GM19023 (cell line): ENCODE data around the gene METTL14.

ENCODE experiments used
- ATAC-seq: cut with Tn5 transposase; IDR thresholded peaks from one replicate; pipeline ENCODE4 v1.9.1; 2021; ENCODE audit warnings: mild to moderate bottlenecking, moderate library complexity; ENCODE audit not compliant: unreplicated experiment

Gene METTL14

GRCh38 chr4:118732591-118733330 lies 47.6 kb downstream of the METTL14 start:
- no peak for ATAC-seq

DNA sequence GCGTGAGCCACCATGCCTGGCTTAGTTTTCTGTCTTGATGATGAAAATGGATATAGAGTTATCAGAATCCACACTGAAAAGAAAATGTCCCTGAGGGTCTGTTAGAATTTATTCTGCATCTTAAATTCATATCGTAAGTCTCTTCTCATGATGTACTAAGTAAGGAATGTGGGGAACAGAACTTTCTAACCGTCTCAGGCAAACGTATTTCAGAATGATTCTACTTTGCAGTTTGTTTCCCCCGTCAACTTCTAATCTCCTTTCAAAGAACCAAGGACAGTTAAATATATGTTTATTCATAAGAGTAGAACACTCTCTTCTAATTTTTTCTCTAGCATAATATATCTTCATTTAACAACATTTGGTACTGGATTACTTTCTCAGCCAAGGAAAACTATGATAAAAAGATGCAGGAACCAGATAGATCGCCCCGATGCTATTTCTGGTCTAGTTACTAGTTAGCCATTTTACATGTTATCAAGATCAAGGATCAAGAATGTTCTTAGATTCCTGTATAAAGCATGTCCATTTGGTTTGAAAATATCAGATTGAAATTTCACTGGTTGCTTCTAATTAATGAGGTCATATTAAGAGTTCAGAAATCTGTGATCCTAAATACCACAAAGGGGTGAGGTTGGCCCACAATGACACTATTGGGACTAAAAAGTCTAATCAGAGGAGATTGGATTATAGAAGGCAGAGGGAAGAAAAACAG lies 49.5 kb downstream of the METTL14 start:
- ATAC-seq: no peak

DNA sequence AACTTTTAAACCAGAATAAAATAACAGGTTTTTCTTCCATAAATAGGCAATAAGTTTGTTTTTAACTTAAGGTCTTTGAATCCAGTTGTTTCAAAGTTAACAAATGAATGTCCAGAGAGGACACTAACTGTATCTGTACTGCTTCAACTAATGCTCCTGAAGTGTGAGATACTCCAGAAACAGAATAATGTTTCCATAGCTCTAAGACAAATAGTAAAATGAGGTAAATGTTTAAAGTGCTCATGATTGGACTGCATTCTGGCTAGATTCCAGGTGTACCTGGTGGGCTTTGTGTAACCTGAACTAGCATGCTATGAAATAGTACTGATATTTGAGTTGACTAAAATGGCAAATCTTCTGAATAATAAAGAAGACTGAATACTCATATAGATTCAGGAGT lies 51.7 kb downstream of the METTL14 start:
- no peak for ATAC-seq

DNA sequence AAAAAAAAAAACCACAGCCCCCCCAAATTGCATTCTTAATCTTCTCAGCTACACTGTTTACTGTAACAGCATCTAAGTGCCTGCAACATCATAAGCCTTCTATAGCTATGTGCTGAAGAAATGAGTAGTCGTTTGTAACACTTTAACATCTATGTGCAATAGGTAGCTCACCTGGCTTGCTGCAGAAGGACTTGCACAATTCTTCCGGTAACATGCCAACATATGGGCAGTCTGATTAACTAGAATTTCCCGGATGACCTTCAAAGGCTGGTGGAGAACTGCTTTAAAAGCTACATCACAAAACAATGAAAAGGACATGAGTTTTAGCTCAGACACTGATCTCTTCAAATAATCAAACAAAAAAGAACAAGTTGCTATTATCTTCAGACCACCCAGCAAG lies 52.9 kb downstream of the METTL14 start:
- no peak for ATAC-seq

DNA sequence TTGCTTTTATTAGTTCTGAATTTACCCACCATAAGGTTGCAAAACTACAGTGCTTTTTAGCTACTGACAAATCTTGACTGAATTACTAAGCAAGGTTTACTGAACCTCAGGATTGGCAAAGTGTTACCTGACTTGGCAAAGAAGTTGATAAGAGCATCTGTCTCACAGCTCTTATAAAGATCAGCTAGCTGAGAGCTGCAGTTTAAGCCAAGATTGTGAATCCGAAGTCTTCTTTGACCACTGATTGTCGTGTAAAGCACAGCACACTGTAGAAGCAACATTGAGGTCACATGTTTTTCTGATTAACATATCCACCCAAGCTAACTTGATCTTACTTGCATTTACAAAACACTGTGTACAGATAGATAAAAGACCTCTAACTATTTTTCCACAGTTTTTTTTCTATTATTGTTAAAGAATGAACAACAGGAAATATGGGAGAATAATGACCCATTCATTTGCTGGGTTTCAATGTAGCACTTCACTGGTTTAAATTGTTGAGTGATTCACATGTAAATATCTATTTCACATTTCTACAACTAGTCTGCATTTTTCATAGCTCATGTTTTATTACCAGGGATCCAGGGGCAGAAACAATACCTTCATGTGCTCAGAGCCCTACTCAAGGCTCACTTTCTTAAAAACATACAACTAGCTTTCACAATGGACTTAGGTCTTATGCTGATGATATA lies 54.0 kb downstream of the METTL14 start:
- no peak for ATAC-seq

- ATAC-seq: no peak
Measured at GRCh38 chr4:118740869-118741268, 55.7 kb downstream of the METTL14 start.

- ATAC-seq: no peak
Measured at GRCh38 chr4:118741301-118741855, 56.2 kb downstream of the METTL14 start.

DNA sequence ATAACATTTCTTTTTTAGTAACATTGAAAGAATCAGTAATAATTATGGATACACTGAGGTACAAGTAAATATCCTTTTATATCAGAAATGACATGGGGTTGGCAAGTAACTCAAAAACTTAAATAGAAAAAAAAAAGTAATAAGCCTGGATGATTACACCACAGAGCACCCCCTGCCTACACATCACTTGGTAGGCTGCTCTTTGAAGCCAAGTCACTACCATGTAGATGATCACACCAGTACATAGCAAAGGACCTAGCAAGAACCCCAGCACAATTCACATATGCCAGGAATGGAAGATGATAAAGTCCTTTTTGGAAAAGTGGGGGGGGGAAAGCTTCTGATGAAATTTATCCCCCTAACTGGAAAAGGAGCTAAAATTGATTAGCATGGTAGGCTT lies 56.9 kb downstream of the METTL14 start:
- ATAC-seq: no peak

DNA sequence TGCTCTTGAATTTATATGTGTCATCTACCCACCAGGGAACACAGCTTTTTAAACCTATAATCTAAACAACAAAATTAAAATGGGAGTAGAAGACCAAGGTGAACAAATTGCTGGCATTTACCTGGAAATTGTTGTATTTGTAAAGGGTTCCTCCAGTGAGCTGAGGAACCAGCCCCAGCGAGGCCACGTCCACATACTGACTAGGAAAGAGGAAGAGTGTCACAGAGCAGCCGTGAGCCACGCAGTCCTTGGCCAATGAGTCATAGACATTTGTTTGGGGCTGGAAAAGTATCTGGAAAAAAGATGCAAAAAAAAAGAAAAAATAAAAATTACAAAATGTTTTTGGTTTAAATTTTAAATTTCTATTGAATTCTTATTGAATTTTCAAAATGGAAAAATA lies 58.7 kb downstream of the METTL14 start:
- ATAC-seq: no peak

- no peak for ATAC-seq
Measured at GRCh38 chr4:118745357-118745756, 60.2 kb downstream of the METTL14 start.

DNA sequence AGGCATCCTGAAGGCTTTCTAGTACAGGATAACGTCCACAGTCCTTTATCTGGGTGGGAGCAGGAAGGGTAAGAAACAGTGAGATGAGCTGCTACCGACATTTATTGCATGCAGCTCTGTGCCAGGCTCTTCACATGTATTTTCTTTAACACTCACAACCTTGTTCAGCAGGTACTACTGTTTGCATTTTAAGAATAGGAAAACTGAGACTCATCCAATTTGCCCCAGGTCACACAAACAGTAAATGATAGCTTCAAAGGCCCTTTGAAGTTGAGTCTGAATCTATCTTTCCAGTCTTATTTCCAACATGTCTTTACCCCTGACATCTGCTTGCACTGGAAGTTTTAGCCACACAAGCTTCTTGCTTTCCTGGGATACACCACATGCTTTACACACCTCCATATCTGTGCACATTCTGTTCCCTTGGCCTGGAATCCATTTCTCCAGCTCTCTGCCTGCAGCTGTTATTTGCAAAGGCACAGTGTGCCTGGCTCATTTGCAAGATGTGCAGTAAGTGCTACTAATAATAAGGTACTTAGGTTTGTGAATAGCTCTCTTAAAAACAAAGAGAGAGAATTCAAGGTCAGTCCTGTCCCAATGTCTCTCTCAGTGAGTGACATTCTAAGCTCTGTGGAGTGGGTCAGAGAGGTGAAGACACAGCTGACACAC lies 61.2 kb downstream of the METTL14 start:
- ATAC-seq: no peak

DNA sequence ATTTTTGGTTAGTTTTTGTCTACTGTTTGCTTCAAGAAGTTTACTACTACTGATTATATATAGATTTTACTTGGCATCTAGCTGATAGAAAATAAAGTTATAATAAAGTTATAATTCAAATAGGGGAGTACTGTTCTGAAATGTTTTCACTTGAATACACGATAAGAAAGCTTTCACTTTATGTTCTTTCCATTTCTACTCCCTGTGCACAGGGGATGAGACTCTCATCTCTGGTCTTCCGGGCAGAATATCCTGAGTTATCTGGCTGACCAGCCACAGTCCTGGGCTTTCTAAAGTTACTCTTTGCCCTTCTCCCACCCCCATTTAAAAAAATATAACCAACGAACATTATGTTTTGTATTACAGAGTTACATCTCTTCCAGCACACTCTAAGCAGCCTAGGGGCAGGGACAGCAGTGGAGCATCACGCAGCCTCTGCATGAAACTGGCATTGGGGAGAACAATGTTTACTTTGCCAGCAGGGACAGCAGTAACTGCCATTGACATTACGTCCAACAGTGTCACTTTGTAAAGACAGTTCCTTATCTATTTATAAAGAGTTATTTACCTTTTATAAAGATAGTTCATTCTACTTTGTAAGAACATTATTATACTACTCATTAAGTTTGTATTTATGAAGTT lies 64.3 kb downstream of the METTL14 start:
- no peak for ATAC-seq

- no peak for ATAC-seq
Measured at GRCh38 chr4:118751629-118752323, 66.6 kb downstream of the METTL14 start.

GRCh38 chr4:118752551-118752950 lies 67.4 kb downstream of the METTL14 start:
- ATAC-seq: no peak

DNA sequence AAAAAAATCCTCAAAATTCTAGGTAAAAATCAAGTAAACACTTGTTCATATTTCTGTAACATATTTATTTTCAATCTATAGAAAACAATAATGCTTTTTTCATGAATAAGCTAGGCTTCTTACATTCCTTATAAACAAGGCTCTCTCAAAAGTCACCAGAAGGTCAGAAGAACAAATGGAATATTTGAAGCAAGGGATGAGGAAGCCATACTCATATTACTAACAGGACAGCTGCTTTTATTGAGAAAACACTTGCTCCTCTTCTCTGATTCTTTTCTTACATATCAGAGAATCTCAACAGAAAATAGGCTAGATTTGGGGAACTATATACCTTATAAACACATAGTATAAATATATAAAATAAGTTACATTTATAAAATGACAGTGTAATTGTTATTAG lies 67.9 kb downstream of the METTL14 start:
- ATAC-seq: no peak

DNA sequence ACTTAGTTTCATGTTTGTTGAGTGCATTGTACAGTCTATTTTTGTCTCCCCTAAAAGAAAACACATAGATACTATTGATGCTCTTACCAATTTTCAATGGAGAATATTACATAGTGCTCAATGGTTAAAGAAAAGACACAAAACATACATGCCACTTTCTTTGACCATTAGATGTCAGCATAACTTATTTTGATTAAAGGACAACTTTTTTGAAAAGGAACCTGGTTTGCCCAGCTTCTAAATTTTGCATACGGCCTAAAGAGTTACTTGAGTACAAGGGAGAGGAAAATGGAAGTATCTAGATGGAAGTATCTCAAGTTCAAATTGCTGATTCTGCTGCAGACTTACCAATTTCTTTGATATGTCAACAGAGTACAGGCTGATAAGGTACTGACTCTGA lies 68.5 kb downstream of the METTL14 start:
- ATAC-seq: no peak

- no peak for ATAC-seq
Measured at GRCh38 chr4:118754890-118755289, 69.7 kb downstream of the METTL14 start.

- no peak for ATAC-seq
Measured at GRCh38 chr4:118755438-118756226, 70.4 kb downstream of the METTL14 start.

DNA sequence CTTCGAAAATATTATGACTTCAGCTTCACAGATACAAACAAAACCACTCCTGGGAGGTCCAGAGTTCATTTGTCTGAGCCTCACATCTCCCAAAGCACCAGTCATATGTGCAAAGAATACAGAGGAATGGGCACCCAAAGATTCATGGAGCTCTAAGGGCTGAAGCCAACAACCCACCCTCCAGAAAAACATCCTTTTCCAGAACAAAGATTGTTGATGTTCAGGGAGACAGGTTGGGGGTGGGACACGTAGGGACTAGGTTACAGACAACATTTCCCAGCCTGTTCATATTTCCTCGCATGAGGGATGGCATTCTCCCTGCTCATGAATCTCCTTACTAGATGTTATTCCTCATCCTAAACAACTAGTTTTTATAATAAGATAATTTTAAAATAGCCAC lies 71.2 kb downstream of the METTL14 start:
- ATAC-seq: no peak
